ENCODE results near the gene DPYD.

GRCh38 chr1:97926017-97926708, 5.3 kb upstream of the DPYD start:
- TF ChIP-seq CTCF (conservative IDR thresholded peaks at IDR 0.05; ENCODE audit: low read depth, low read length) (no peak), EZH2 (IDR thresholded peaks at IDR 0.05; ENCODE audit: low read length, unreplicated experiment) (no peak), EZH2phosphoT487 (IDR thresholded peaks at IDR 0.05; ENCODE audit: borderline replicate concordance, low read length) (no peak)

All from PC-3 (cell line).